Measurements from ENCODE around the gene NFATC4.

DNA sequence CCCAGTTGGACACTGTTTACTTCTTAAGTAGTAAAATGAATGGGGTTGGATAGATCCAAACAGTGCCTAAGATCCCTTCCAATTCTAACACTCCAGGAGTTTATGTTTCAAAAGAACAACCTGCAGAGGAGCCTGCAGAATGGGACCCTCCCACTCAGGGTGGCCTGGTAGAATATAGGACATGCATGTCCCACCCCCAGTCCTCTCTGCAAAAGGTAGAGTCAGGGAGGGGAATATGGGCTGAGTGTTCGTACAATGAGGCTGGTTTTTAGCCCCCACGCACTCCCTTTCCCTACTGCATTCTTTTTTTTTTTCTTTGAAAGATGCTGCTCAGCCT is 19.0 kb downstream of the NFATC4 start:
- TF ChIP-seq, protein P1, sequence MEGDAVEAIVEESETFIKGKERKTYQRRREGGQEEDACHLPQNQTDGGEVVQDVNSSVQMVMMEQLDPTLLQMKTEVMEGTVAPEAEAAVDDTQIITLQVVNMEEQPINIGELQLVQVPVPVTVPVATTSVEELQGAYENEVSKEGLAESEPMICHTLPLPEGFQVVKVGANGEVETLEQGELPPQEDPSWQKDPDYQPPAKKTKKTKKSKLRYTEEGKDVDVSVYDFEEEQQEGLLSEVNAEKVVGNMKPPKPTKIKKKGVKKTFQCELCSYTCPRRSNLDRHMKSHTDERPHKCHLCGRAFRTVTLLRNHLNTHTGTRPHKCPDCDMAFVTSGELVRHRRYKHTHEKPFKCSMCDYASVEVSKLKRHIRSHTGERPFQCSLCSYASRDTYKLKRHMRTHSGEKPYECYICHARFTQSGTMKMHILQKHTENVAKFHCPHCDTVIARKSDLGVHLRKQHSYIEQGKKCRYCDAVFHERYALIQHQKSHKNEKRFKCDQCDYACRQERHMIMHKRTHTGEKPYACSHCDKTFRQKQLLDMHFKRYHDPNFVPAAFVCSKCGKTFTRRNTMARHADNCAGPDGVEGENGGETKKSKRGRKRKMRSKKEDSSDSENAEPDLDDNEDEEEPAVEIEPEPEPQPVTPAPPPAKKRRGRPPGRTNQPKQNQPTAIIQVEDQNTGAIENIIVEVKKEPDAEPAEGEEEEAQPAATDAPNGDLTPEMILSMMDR (IDR thresholded peaks at IDR 0.05; ENCODE audit: borderline replicate concordance, extremely low read depth, low read length, poor library complexity, severe bottlenecking) = no peak
- TF ChIP-seq EZH2 (IDR thresholded peaks at IDR 0.05; ENCODE audit: borderline replicate concordance, low read depth, low read length, severe bottlenecking) = no peak

Measured in DND-41 (cell line).